ENCODE data around the gene KIF6.

The KIF6 gene

DNA sequence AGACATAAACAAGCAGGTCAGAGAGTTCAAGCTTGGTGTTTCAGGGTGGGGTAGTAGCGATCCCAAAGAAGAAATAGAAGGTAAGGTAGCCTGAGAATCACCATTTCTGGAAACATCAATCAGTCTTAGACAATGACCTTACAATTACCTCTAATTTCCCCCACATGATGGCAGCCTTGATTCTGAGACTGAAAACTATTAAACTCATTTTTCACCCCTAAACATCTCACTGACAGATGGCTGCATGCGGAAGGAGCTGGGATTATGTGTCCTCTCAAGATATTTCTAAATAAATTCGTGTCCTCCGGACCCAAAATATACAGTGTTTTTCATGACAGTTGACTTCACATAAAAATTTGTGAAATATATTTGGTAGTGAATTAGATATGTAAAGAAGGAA lies 61.0 kb downstream of the KIF6 start:
- no peak for DNase-seq (ENCODE audit: insufficient read length, low spot score)
- no peak for FAIRE-seq
- no peak for TF ChIP-seq POLR2A (IDR thresholded peaks at IDR 0.05; ENCODE audit: low read depth, low read length)

DNA sequence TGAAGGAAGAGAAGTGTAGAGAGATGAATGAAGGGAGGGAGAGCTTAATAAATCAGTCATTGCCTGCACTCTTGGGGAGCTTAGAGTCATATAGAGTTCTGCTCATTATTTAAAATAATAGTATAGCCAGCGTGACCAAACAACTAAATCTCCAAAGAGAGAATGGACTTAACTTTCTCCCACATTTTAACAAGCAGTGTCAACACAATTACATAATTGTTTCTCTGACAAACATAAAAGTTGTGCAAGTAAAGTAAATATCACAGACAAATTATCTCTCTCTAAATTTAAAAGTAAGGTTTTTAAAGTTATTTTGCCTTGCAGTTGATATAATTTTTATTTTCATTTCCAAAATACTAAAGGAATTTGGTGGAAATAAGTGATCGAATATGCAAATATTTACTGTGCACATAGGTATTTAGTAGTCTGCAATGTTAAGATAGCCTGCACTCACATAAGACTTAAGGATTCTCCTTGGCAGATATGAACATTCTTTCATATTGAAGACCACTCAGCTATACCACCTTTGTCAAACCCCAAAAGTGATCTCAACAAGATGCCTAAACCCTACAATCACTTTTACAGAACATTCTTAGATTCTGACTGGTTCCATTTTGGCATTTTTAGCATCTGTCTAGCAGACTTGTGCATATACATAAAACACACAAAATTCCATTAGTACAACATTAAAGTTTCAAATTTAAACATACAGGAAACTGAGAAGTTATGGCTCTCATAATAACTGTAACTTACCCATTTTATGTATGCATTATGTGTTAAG lies 67.7 kb downstream of the KIF6 start:
- no peak for FAIRE-seq
- TF ChIP-seq POLR2A (IDR thresholded peaks at IDR 0.05; ENCODE audit: low read depth, low read length): no peak
- DNase-seq (ENCODE audit: insufficient read length, low spot score): no peak

DNA sequence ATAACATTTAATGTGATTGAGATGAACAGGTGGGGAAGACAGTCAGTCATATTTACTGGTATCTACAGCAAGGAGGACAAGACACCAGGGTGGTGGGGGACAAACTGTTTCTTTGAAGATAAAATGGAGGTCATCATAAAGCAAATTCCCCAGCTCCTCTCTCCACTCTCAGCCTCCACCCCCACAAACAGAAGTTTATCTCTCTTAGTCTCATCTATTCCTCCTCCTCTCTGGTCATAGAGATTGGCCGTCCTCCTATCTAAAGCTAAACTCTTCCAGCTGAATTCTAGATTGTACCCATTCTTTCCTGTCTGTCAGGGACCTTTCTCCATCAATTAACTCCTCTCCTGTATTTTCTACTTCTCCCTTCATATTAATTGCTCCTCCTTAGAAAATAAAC lies 71.1 kb downstream of the KIF6 start:
- FAIRE-seq: no peak
- no peak for TF ChIP-seq POLR2A (IDR thresholded peaks at IDR 0.05; ENCODE audit: low read depth, low read length)
- DNase-seq (ENCODE audit: insufficient read length, low spot score): no peak

DNA sequence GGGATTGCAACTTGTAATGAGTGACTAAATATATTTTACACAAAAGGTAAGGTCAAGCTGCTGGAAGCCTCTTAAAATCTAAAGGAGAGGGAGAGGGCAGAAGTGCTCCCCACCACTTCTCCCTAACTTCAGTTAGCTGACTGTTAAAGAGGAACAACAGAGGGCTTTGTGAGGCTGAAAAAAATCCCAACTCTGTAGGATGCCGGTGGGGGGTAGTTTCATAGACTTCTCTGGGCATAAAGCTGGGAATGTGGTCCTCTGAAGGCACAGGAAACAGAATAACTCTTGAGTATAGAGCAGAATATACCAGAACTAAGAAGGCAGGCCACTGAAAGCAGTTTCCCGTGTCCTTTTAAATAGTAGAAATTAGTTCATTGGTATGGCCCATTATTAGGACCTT lies 71.6 kb downstream of the KIF6 start:
- DNase-seq (ENCODE audit: insufficient read length, low spot score) (no peak), FAIRE-seq (no peak)

DNA sequence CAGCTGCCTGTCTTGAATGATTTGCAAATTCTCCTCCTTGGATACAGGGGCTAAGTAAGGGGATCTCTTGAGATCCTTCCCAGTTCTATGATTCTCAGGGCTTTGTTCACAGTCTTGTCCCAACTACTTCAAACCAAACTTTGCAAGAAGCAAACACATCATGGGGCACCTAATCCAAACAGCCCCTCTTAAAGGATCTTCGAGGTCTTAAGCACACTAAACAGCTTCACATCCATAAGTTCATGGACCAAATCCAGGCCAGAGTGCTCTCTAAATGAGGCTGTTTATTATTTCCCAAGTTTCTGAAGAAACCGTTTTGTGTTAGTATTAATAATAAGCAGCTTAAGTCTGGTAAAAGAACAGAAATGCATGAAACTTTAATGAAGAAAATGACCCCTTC lies 75.2 kb downstream of the KIF6 start:
- TF ChIP-seq POLR2A (IDR thresholded peaks at IDR 0.05; ENCODE audit: low read depth, low read length): no peak
- DNase-seq (ENCODE audit: insufficient read length, low spot score) (no peak), FAIRE-seq (no peak)

More for the DNA sequence above, 71.6 kb downstream of the KIF6 start:
- TF ChIP-seq POLR2A (IDR thresholded peaks at IDR 0.05; ENCODE audit: low read depth, low read length): no peak

DNA sequence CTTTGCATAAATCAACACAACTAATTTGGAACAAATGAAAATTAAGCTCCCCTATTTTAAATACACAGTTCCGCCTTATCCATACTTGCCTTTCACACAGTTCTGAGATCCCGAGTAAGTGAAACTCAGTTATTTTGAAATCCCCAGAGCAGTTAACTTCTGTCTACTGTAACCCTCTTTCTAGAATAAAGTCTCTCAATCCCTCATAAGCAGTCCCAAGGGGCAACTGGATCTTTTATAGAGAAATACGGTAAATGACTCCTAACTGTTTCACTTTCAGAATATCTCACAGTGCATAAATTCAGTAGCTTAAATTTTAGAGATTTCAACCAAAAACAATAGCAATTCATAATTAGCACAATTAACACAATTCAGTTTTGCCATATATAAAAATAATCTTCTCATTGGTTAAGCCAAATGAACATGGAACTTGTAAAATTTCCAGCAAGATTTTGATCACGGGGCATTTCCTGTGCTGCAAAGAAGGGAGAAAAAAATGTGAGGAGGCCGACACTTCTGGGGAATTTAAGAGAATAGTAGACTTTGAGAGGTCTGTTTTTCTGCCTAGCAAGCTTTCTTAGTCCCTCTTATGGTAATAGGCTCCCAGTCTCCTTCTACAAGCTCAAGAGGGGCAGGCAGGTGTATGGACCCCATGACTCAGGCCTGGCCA lies 78.3 kb downstream of the KIF6 start:
- DNase-seq (ENCODE audit: insufficient read length, low spot score): no peak
- FAIRE-seq: no peak
- no peak for TF ChIP-seq POLR2A (IDR thresholded peaks at IDR 0.05; ENCODE audit: low read depth, low read length)

DNA sequence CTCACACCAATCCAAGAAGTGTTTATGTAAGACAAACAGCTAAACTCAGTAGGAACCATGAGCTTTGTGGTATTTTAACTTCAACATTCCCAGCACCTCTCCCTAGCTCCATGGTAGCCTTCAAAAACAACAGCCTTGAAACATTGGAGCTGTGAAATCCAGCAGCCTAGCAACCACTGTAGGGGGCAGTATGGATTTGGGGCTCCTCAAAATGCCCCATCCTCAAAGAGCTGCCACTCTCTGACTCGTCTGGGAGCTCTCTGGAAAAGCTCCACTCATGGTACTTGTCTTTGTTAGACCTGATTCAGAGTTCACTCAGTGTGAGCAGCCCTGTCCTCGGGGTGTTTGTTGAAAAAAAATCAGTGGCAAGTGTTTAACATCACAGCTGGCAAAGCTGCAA lies 82.9 kb downstream of the KIF6 start:
- TF ChIP-seq POLR2A (IDR thresholded peaks at IDR 0.05; ENCODE audit: low read depth, low read length): no peak
- no peak for FAIRE-seq
- no peak for DNase-seq (ENCODE audit: insufficient read length, low spot score)

DNA sequence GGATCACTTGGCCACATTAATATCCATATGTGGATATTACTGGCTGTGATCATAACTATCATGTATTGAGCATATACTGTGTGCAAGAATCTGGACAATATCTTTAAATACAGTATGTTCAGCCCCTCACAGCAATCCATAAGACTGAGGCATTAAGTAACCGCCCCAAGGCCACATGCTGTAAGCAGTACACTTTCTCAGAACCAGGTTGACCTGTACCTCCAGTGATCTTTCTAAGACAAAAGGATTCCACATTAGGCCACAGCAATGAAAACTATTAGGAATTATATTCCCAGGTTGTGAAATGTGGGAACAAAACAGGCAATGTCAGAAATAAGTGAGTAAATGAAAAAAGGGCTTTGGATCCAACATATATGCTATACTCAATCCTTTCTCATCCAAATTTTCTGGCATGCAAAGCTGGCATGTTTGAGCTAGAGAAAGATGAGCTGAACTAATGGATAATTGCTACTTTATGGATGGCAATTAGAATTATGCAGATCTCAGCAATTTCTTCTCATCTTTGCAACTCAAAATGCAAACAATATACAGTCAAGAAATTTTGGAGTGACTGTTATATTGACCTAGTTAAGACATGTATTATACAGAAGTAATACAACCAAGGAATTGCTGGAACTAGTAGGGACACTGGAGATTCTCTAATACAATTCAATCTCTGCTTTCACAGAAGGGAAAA lies 86.9 kb downstream of the KIF6 start:
- no peak for TF ChIP-seq POLR2A (IDR thresholded peaks at IDR 0.05; ENCODE audit: low read depth, low read length)
- no peak for FAIRE-seq
- no peak for DNase-seq (ENCODE audit: insufficient read length, low spot score)

DNA sequence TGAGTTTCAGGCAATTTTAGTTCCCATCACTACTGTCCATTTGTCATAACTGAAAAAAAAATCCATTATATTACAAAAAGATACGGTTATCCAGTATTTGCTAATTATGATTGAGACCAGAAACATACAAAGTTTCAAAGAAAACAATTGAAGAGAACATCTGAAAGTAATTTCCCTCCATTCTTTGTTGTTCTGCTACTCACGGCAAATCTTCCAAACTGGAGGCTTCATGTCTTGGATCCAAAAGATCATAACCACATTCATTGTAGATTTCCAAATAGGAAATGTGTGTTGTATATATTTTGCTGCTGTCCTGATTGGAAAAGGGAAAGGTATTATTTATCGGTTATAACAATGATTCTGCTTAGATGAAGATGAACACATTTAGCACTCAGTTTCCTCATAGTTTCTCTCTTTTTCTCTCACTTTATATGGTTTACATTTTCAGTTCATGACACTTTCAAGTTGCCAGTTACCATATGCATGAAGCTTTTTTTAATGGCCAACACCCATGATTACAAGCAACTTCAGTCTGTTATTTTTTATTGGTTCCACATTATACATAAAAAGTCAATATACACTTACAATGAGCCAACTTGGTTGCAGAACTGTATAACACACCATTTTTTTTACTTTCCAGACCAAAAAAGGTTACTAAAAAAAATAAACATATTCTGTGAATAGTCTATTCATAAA lies 90.4 kb downstream of the KIF6 start:
- DNase-seq (ENCODE audit: insufficient read length, low spot score) (no peak), FAIRE-seq (no peak)
- TF ChIP-seq POLR2A (IDR thresholded peaks at IDR 0.05; ENCODE audit: low read depth, low read length): no peak

DNA sequence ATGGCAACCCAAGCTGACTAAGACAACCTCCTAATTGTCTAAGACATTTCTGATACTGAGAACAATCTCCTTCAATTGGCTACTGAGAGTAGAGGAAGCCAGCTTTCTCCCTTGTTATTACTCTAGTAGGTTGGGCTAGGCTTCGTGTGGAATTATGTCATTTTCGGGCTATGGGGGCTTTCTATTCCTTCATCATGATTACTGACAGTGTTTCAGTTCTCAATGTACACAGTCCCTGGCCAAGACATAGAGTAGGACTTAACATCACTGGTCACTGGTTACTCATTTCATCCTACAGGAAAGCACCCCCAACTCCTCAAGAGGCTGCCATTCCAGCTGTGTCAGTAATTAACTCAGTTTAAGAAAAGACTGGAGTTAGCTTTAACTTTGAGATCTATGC lies 100.0 kb downstream of the KIF6 start:
- FAIRE-seq: no peak
- no peak for DNase-seq (ENCODE audit: insufficient read length, low spot score)
- TF ChIP-seq POLR2A (IDR thresholded peaks at IDR 0.05; ENCODE audit: low read depth, low read length): no peak

DNA sequence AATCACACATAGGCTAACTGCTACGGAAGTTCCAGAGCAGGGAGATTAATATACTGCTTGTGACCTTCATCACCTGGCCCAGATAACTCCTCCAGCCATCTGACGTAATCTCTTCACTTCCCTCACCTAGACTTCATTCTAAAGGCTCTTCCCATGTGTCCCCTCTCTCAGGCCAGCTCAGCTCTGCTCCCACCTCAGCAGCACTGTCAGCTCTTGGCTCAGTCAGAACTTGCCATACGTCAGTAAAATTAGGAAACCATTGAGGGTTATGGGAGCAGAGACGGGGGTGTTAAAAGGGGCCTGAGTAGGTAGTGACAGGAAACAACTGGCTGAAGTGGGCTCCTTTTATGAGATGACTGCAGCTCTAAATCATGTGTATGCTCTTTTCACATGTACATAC lies 101.5 kb downstream of the KIF6 start:
- DNase-seq (ENCODE audit: insufficient read length, low spot score) (no peak), FAIRE-seq (no peak)
- no peak for TF ChIP-seq POLR2A (IDR thresholded peaks at IDR 0.05; ENCODE audit: low read depth, low read length)

DNA sequence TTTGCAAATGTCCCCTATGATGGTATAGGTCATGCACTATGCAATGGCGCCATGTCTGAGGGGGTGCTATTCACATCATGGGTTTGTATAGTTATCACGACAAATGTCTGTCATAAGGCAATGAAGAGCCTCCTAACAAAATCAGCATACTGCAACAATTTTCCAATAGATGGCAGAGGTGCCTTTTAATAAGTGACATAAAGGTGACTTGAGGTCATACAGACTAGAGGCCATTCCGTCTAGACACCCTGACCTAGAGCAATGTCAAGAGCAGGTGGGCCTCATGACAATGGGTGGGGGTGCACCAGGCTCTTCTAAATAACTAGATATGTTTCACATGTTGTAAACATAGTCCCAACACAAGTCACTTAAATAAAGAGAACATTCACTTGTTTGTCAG lies 107.7 kb downstream of the KIF6 start:
- no peak for TF ChIP-seq POLR2A (IDR thresholded peaks at IDR 0.05; ENCODE audit: low read depth, low read length)
- FAIRE-seq: no peak
- no peak for DNase-seq (ENCODE audit: insufficient read length, low spot score)

DNA sequence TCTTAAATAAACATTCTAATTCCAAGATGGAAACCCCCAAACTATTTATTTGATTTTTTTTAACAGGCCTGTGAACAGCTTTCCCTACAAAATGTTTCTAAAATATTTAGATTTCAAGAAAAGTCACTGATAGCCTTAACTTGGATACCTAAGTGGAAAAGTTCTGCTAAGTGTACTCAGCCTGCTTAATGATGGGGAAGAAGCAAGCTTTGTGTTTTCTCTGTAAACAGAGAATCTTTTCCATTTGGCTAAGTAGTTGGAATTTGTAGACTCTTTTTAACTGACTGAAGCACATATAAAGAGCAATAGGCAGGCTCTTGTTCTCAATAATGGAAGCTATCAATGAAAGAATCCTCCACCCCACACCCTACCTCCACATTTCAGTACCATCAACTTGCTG lies 108.2 kb downstream of the KIF6 start:
- FAIRE-seq: no peak
- DNase-seq (ENCODE audit: insufficient read length, low spot score): no peak
- no peak for TF ChIP-seq POLR2A (IDR thresholded peaks at IDR 0.05; ENCODE audit: low read depth, low read length)

DNA sequence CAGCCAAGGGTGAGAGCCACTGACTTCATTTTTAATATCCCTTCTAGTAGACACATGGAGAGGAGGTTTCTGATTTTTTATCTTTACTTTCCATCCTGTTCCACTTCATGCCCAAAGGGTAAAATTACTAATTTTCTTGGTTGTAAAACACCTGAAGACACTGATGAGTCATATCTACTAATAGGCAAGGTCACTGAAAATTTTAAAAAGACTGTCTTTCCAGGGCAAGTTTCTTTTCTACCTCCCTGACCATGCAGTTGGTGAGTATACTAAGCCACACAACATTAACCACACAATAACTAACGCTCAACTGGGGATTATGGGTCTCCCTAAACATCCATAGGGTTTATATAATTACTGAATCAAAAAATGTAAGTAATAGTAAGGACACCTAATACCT lies 109.6 kb downstream of the KIF6 start:
- DNase-seq (ENCODE audit: insufficient read length, low spot score) (no peak), FAIRE-seq (no peak)
- TF ChIP-seq POLR2A (IDR thresholded peaks at IDR 0.05; ENCODE audit: low read depth, low read length): no peak

Data from H54 (cell line).